AG10803 (cell line): Measurements from ENCODE around the gene PLK2.
A peak's percentile ranks its signal among the peaks of the same experiment; 100 is the strongest.

Experiments used
- DNase-seq: peaks from one replicate; pipeline ENCODE4 v3.0.0; 2010; ENCODE audit warnings: low read depth
- H3K4me3 ChIP-seq: 2 replicates; pipeline ENCODE4 v1.5.1; 2011; ENCODE audit warnings: mild to moderate bottlenecking, low read length, control low read depth
- CTCF ChIP-seq: conservative IDR thresholded peaks from 2 replicates; pipeline ENCODE4 v1.5.1; 2011; ENCODE audit warnings: mild to moderate bottlenecking, low read length, control low read depth, inconsistent platforms

Gene PLK2

GRCh38 chr5:58439094-58439644, 20.7 kb downstream of the PLK2 start:
- DNase-seq: no peak
- no peak overlapping the region for H3K4me3 ChIP-seq
- TF ChIP-seq CTCF: no peak

- H3K4me3 ChIP-seq: no peak overlapping the region
- no peak for TF ChIP-seq CTCF
- no peak for DNase-seq
Measured at GRCh38 chr5:58437661-58438060, 22.2 kb downstream of the PLK2 start.

GRCh38 chr5:58431832-58432231, 28.1 kb downstream of the PLK2 start:
- TF ChIP-seq CTCF: no peak
- H3K4me3 ChIP-seq: no peak overlapping the region
- no peak for DNase-seq

GRCh38 chr5:58412932-58413331, 47.0 kb downstream of the PLK2 start:
- TF ChIP-seq CTCF: no peak
- H3K4me3 ChIP-seq: no peak overlapping the region
- DNase-seq: no peak

GRCh38 chr5:58412081-58412480, 47.8 kb downstream of the PLK2 start:
- TF ChIP-seq CTCF: no peak
- DNase-seq: no peak

GRCh38 chr5:58411372-58411771, 48.5 kb downstream of the PLK2 start:
- DNase-seq: no peak
- TF ChIP-seq CTCF: no peak
- H3K4me3 ChIP-seq: no peak overlapping the region

More at GRCh38 chr5:58412081-58412480, 47.8 kb downstream of the PLK2 start:
- H3K4me3 ChIP-seq: no peak overlapping the region

- DNase-seq: peak; percentile 83
- TF ChIP-seq CTCF: no peak
- no peak overlapping the region for H3K4me3 ChIP-seq
Measured at GRCh38 chr5:58410441-58410840, 49.4 kb downstream of the PLK2 start.
